CD14-positive monocyte (primary cell): ENCODE data around the gene NLRC3. TPM values are rescaled to one million over a fixed set of nuclear protein-coding genes. Genes with fewer than 3 reads are reported as not detected.

Experiments used
- DNase-seq, 3 donors: peaks; one replicate each; pipeline ENCODE4 v3.0.0-alpha.2; 2011 to 2022
- H2AFZ ChIP-seq: 2 replicates; pipeline ENCODE4 v1.6.0; 2012; ENCODE audit warnings: mild to moderate bottlenecking, low read depth, low read length, inconsistent platforms; ENCODE audit not compliant: insufficient read depth, poor library complexity, severe bottlenecking
- H3K27ac ChIP-seq, 2 donors: 1 replicate in 1 of 2; 2 replicates in 1 of 2; pipeline ENCODE4 v1.5.1; 2012 to 2013; ENCODE audit warnings: low read length in 2 of 2, control low read depth in 1 of 2, inconsistent platforms in 1 of 2, low read depth in 1 of 2, mild to moderate bottlenecking in 1 of 2
- H3K27me3 ChIP-seq, 2 donors: one replicate each; pipeline versions ENCODE4 v1.6.0 to v1.6.1; 2011 to 2013; ENCODE audit warnings: low read length in 2 of 2; ENCODE audit not compliant: control insufficient read depth in 2 of 2, insufficient read depth in 2 of 2
- H3K36me3 ChIP-seq, 2 donors: replicated peaks in 1 of 2; 1 replicate in 1 of 2; 2 replicates in 1 of 2; pipeline versions ENCODE4 v1.5.1 to v1.6.1; 2012 to 2013; ENCODE audit warnings: low read length in 2 of 2, control low read depth in 1 of 2, inconsistent platforms in 1 of 2, mild to moderate bottlenecking in 1 of 2; ENCODE audit not compliant: insufficient read depth in 2 of 2, control insufficient read depth in 1 of 2
- H3K4me1 ChIP-seq, 2 donors: 1 replicate in 1 of 2; 2 replicates in 1 of 2; pipeline versions ENCODE4 v1.5.1 to v1.6.1; 2012 to 2013; ENCODE audit warnings: low read length in 2 of 2, control low read depth in 1 of 2, inconsistent platforms in 1 of 2, mild to moderate bottlenecking in 1 of 2, moderate library complexity in 1 of 2; ENCODE audit not compliant: insufficient read depth in 2 of 2, control insufficient read depth in 1 of 2
- H3K4me2 ChIP-seq: replicated peaks from 2 replicates; pipeline ENCODE3; 2012; ENCODE audit warnings: low read length, moderate library complexity, mild to moderate bottlenecking; ENCODE audit not compliant: poor library complexity, severe bottlenecking; ENCODE audit errors: extremely low read depth
- H3K4me3 ChIP-seq, 3 experiments: fragments of 200-600 bp in 1 of 3; sonication (generic) in 1 of 3; replicated peaks in 1 of 3; 1 replicate in 2 of 3; 2 replicates in 1 of 3; pipeline ENCODE4 v1.5.1; 2011 to 2013; ENCODE audit warnings: low read length in 3 of 3, mild to moderate bottlenecking in 3 of 3, control low read depth in 2 of 3, low read depth in 2 of 3, inconsistent platforms in 1 of 3, moderate library complexity in 1 of 3
- H3K79me2 ChIP-seq: 2 replicates; pipeline ENCODE4 v1.6.0; 2012; ENCODE audit warnings: mild to moderate bottlenecking, control low read depth, inconsistent platforms, low read length, moderate library complexity; ENCODE audit not compliant: insufficient read depth
- H3K9ac ChIP-seq: 2 replicates; pipeline ENCODE4 v1.6.0; 2017; ENCODE audit warnings: low read length, mild to moderate bottlenecking; ENCODE audit not compliant: insufficient read depth, poor library complexity, severe bottlenecking
- H3K9me3 ChIP-seq, 2 donors: replicated peaks in 1 of 2; 1 replicate in 1 of 2; 2 replicates in 1 of 2; pipeline versions ENCODE4 v1.5.1 to v1.6.1; 2012 to 2013; ENCODE audit warnings: low read length in 2 of 2, control low read depth in 1 of 2; ENCODE audit not compliant: control insufficient read depth in 1 of 2, insufficient read depth in 1 of 2
- H4K20me1 ChIP-seq: 2 replicates; pipeline ENCODE4 v1.6.0; 2012; ENCODE audit warnings: mild to moderate bottlenecking, low read length, control low read depth, moderate library complexity; ENCODE audit not compliant: insufficient read depth
- H3K27ac Mint-ChIP-seq, 7 donors: one replicate each; pipeline ENCODE4 v1.8.0; 2020; ENCODE audit warnings: mild to moderate bottlenecking in 7 of 7, mixed read lengths in 7 of 7, moderate library complexity in 6 of 7, inconsistent platforms in 2 of 7
- H3K27me3 Mint-ChIP-seq, 3 donors: one replicate each; pipeline ENCODE4 v1.8.0; 2021 to 2022; ENCODE audit warnings: low read depth in 3 of 3, mild to moderate bottlenecking in 3 of 3, mixed read lengths in 3 of 3, moderate library complexity in 3 of 3, inconsistent platforms in 1 of 3
- H3K36me3 Mint-ChIP-seq, 2 donors: one replicate each; pipeline ENCODE4 v1.8.0; 2020; ENCODE audit warnings: mixed read lengths in 2 of 2, inconsistent platforms in 1 of 2, mild to moderate bottlenecking in 1 of 2
- H3K4me1 Mint-ChIP-seq: one replicate; pipeline ENCODE4 v1.8.0; 2020; ENCODE audit warnings: mild to moderate bottlenecking, mixed read lengths
- H3K4me3 Mint-ChIP-seq, 2 donors: one replicate each; pipeline ENCODE4 v1.8.0; 2020; ENCODE audit warnings: mild to moderate bottlenecking in 2 of 2, mixed read lengths in 2 of 2, moderate library complexity in 1 of 2
- H3K9me3 Mint-ChIP-seq, 7 donors: one replicate each; pipeline ENCODE4 v1.8.0; 2020 to 2022; ENCODE audit warnings: mixed read lengths in 7 of 7, mild to moderate bottlenecking in 6 of 7, moderate library complexity in 6 of 7, inconsistent platforms in 2 of 7
- CTCF ChIP-seq: fragments of 200-600 bp; IDR thresholded peaks from one replicate; pipeline ENCODE4 v1.8.0; 2022; ENCODE audit warnings: antibody characterized with exemption, mild to moderate bottlenecking
- WGBS: methylation state at CpG from one replicate; pipeline ENCODE4 v1.1.5; 2013; ENCODE audit warnings: missing lambda C conversion rate; ENCODE audit not compliant: insufficient coverage; 5-methylcytosine and 5-hydroxymethylcytosine counted together
- intact Hi-C, 2 donors: fragments of 100-400 bp; cut with micrococcal nuclease; formaldehyde crosslinking; loops; one replicate each; pipeline versions ENCODE4 v1.15.0 to v1.15.1; 2023
- polyA plus RNA-seq, 3 donors: library from polyadenylated mRNA; depleted of rRNA in 1 of 3; unstranded in 2 of 3; stranded (reverse) in 1 of 3; fragments of 300-500 nt in 2 of 3; fragments of >200 nt in 1 of 3; fragmentation: Illumina TruSeq in 2 of 3; gene quantifications; 1 replicate in 2 of 3; 2 replicates in 1 of 3; pipeline ENCODE4 v1.2.3, GENCODE V29; 2012 to 2021

Gene NLRC3
- polyA plus RNA-seq, 3 donors: 0.03 to 0.07 (median 0.06) TPM

- peak overlapping the region; percentile 46 for H3K4me2 ChIP-seq
These were observed 1.7 kb upstream of the NLRC3 start for GRCh38 chr16:3578610-3579551.

More at GRCh38 chr16:3578610-3579551, 1.7 kb upstream of the NLRC3 start:
- H3K27ac ChIP-seq: no peak overlapping the region
- H3K36me3 ChIP-seq: peaks cover 10 to 21% of the 10 kb centered on the region in 2 donors
- H3K4me1 ChIP-seq: peaks cover 41 to 45% of the 10 kb centered on the region in 2 donors
- peaks cover 0 to 7% (median 2%) of the 10 kb centered on the region in 7 donors for H3K9me3 Mint-ChIP-seq
- no peak for TF ChIP-seq CTCF
- H3K27ac Mint-ChIP-seq: no peak overlapping the region
- peaks cover 47% of the 10 kb centered on the region for H3K4me1 Mint-ChIP-seq
- peaks cover 0 to 31% of the 10 kb centered on the region in 2 donors for H3K27me3 ChIP-seq
- no peaks in the 10 kb centered on the region for H4K20me1 ChIP-seq
- no peaks in the 10 kb centered on the region for H3K79me2 ChIP-seq
- peak overlapping the region; percentile 9 to 83 for H3K4me3 Mint-ChIP-seq
- peak overlapping the region; percentile 63 for H2AFZ ChIP-seq
- intact Hi-C loops: no loop called here
- no peak overlapping the region for H3K9ac ChIP-seq
- H3K27me3 Mint-ChIP-seq: peaks cover 41 to 66% (median 44%) of the 10 kb centered on the region in 3 donors
- 11% methylated on average over 10 of the region's 20 CpGs for WGBS
- H3K36me3 Mint-ChIP-seq: peaks cover 28 to 36% of the 10 kb centered on the region in 2 donors
- peak overlapping the region in 1 of 3 experiments; percentile 40 for H3K4me3 ChIP-seq
- H3K9me3 ChIP-seq: no peaks in the 10 kb centered on the region
- no peak for DNase-seq
